Loucy (cell line): Measurements from ENCODE around the gene RELL2.

Source experiments
- H2AFZ ChIP-seq: fragments of 200-600 bp; sonication (generic); 2 replicates; pipeline ENCODE4 v1.6.0; 2016; ENCODE audit warnings: antibody characterized with exemption, mild to moderate bottlenecking, low read length, moderate library complexity
- H3F3A ChIP-seq: fragments of 200-600 bp; 2 replicates; pipeline ENCODE4 v1.6.0; 2016; ENCODE audit warnings: antibody characterized with exemption, low read depth, mild to moderate bottlenecking
- H3K27me3 ChIP-seq: fragments of 200-600 bp; sonication (generic); 2 replicates; pipeline ENCODE4 v1.6.1; 2014; ENCODE audit warnings: low read length, mild to moderate bottlenecking; ENCODE audit not compliant: insufficient read depth, poor library complexity, severe bottlenecking
- H3K36me3 ChIP-seq: fragments of 200-600 bp; sonication (generic); 2 replicates; pipeline ENCODE4 v1.6.1; 2016; ENCODE audit warnings: low read length; ENCODE audit not compliant: insufficient read depth
- H3K4me1 ChIP-seq: fragments of 200-600 bp; sonication (generic); 2 replicates; pipeline ENCODE4 v1.5.1; 2014; ENCODE audit warnings: low read length, mild to moderate bottlenecking; ENCODE audit not compliant: insufficient read depth, poor library complexity, severe bottlenecking
- H3K4me2 ChIP-seq: fragments of 200-600 bp; sonication (generic); 2 replicates; pipeline ENCODE4 v1.6.0; 2014; ENCODE audit warnings: antibody characterized with exemption, low read length, low read depth, mild to moderate bottlenecking; ENCODE audit not compliant: poor library complexity, severe bottlenecking
- H3K4me3 ChIP-seq: fragments of 200-600 bp; sonication (generic); 2 replicates; pipeline ENCODE4 v1.5.1; 2014; ENCODE audit warnings: low read length, mild to moderate bottlenecking, mixed read lengths; ENCODE audit not compliant: poor library complexity, severe bottlenecking
- H3K79me2 ChIP-seq: fragments of 200-600 bp; sonication (generic); 2 replicates; pipeline ENCODE4 v1.6.1; 2014; ENCODE audit warnings: low read length; ENCODE audit not compliant: insufficient read depth
- H3K9ac ChIP-seq: fragments of 200-600 bp; sonication (generic); 2 replicates; pipeline ENCODE4 v1.6.0; 2014; ENCODE audit warnings: mild to moderate bottlenecking, low read depth, low read length, moderate library complexity; ENCODE audit not compliant: poor library complexity, severe bottlenecking
- H3K9me2 ChIP-seq: fragments of 200-600 bp; sonication (generic); replicated peaks from 2 replicates; pipeline ENCODE4 v1.6.1; 2016; ENCODE audit warnings: low read depth, low read length, mixed read lengths
- H3K9me3 ChIP-seq: fragments of 200-600 bp; sonication (generic); 2 replicates; pipeline ENCODE4 v1.6.1; 2014; ENCODE audit warnings: mild to moderate bottlenecking, antibody characterized with exemption, low read length, low read depth; ENCODE audit not compliant: insufficient read depth
- H4K20me1 ChIP-seq: fragments of 200-600 bp; sonication (generic); 2 replicates; pipeline ENCODE4 v1.6.0; 2014; ENCODE audit warnings: antibody characterized with exemption, low read length, mild to moderate bottlenecking; ENCODE audit not compliant: insufficient read depth, poor library complexity, severe bottlenecking
- CTCF ChIP-seq: fragments of 200-600 bp; sonication (generic); conservative IDR thresholded peaks from 2 replicates; pipeline ENCODE4 v1.5.1; 2014; ENCODE audit warnings: mild to moderate bottlenecking, antibody characterized with exemption, low read length
- EZH2phosphoT487 ChIP-seq: fragments of 200-600 bp; IDR thresholded peaks from 2 replicates; pipeline ENCODE4 v1.6.1; 2018; ENCODE audit warnings: antibody characterized with exemption, mild to moderate bottlenecking, moderate library complexity, borderline replicate concordance

The RELL2 gene

GRCh38 chr5:141628175-141628788 lies 8.5 kb upstream of the RELL2 start:
- Histone ChIP-seq H3K4me1 (peaks cover 14% of the 10 kb centered on the region), H3K9me3 (no peaks in the 10 kb centered on the region), H3K4me2 (no peak overlapping the region), H3K9me2 (no peaks in the 10 kb centered on the region), H3F3A (no peaks in the 10 kb centered on the region), H3K27me3 (no peaks in the 10 kb centered on the region), H3K9ac (no peak overlapping the region), H4K20me1 (peaks cover 11% of the 10 kb centered on the region), H3K36me3 (peaks cover 59% of the 10 kb centered on the region; the same call in 1 of the 2 replicates), H3K4me3 (no peak overlapping the region), H3K79me2 (peaks cover 33% of the 10 kb centered on the region; the same call in 1 of the 2 replicates), H2AFZ (no peak overlapping the region)
- TF ChIP-seq CTCF (no peak), EZH2phosphoT487 (no peak)

DNA sequence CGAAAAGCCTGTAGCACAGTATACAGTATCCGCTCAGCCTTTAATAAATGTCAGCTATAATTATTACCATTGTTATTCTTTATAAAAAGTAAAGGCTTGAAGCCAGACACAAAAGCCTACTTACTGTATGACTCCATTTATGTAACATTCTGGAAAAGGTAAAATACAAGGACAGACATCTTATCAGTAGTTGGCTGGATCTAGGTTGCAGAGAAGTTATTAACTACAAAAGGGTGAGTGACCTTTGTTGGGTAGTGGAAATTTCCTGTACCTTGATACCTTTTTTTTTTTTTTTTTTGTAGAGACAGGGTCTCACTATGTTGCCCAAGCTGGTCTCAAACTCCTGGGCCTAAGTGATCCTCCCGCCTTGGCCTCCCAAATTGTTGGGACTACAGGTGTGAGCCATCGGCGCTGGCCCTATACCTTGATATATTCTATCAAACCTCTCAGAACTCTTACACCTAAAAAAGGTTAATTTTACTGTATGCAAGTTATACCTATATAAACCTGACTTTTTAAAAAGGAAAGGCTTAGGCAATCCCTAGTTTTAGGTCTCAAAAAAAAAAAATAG lies 6.1 kb upstream of the RELL2 start:
- peaks cover 26% of the 10 kb centered on the region for H4K20me1 ChIP-seq
- no peak for TF ChIP-seq CTCF
- TF ChIP-seq EZH2phosphoT487 = no peak
- H3K9me2 ChIP-seq = no peaks in the 10 kb centered on the region
- H3K79me2 ChIP-seq = peaks cover 55% of the 10 kb centered on the region
- H3K4me3 ChIP-seq = no peak overlapping the region
- peaks cover 28% of the 10 kb centered on the region for H3K4me1 ChIP-seq
- no peaks in the 10 kb centered on the region for H3K27me3 ChIP-seq
- H3F3A ChIP-seq = no peaks in the 10 kb centered on the region
- H3K9me3 ChIP-seq = no peaks in the 10 kb centered on the region
- no peak overlapping the region for H3K9ac ChIP-seq
- H3K36me3 ChIP-seq = peaks cover 46% of the 10 kb centered on the region; the same call in 1 of the 2 replicates
- H2AFZ ChIP-seq = no peak overlapping the region
- H3K4me2 ChIP-seq = peak overlapping the region; percentile 8

DNA sequence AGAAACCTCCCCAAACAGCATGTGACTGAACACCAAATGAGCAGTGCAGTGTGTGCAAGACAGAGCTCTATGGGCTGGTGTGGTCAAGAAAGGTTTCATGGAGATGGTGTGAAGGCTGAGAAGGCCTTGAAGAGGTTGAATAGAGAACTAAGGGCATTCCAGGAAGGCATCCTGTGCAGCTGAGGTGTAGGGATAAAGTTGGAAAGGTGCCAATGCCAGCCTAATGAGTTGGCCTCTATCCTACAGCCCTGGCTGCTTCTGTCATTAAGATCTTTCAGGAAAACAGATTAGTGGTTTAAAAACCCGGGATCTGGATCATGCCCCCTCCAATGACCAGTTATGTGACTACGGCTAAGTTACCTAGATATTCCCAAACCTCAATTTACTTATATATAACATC lies 4.1 kb upstream of the RELL2 start:
- Histone ChIP-seq H3K9me3 (no peaks in the 10 kb centered on the region), H3K4me2 (peak overlapping the region; percentile 93), H3K79me2 (peaks cover 65% of the 10 kb centered on the region), H3K27me3 (no peaks in the 10 kb centered on the region), H3K9me2 (no peaks in the 10 kb centered on the region), H2AFZ (no peak overlapping the region), H3F3A (no peaks in the 10 kb centered on the region), H3K4me1 (peaks cover 35% of the 10 kb centered on the region), H3K9ac (no peak overlapping the region), H4K20me1 (peaks cover 34% of the 10 kb centered on the region), H3K36me3 (peaks cover 29% of the 10 kb centered on the region; the same call in 1 of the 2 replicates), H3K4me3 (peak overlapping the region; percentile 8)
- TF ChIP-seq CTCF (no peak), EZH2phosphoT487 (no peak)
